CD14-positive monocyte (primary cell): ENCODE data around the gene SPAG16. TPM values are rescaled to one million over a fixed set of nuclear protein-coding genes. Genes with fewer than 3 reads are reported as not detected.

Experiments used
- DNase-seq, 3 donors: peaks; one replicate each; pipeline ENCODE4 v3.0.0-alpha.2; 2011 to 2022
- H2AFZ ChIP-seq: 2 replicates; pipeline ENCODE4 v1.6.0; 2012; ENCODE audit warnings: mild to moderate bottlenecking, low read depth, low read length, inconsistent platforms; ENCODE audit not compliant: insufficient read depth, poor library complexity, severe bottlenecking
- H3K27ac ChIP-seq, 2 donors: 1 replicate in 1 of 2; 2 replicates in 1 of 2; pipeline ENCODE4 v1.5.1; 2012 to 2013; ENCODE audit warnings: low read length in 2 of 2, control low read depth in 1 of 2, inconsistent platforms in 1 of 2, low read depth in 1 of 2, mild to moderate bottlenecking in 1 of 2
- H3K27me3 ChIP-seq, 2 donors: one replicate each; pipeline versions ENCODE4 v1.6.0 to v1.6.1; 2011 to 2013; ENCODE audit warnings: low read length in 2 of 2; ENCODE audit not compliant: control insufficient read depth in 2 of 2, insufficient read depth in 2 of 2
- H3K36me3 ChIP-seq, 2 donors: replicated peaks in 1 of 2; 1 replicate in 1 of 2; 2 replicates in 1 of 2; pipeline versions ENCODE4 v1.5.1 to v1.6.1; 2012 to 2013; ENCODE audit warnings: low read length in 2 of 2, control low read depth in 1 of 2, inconsistent platforms in 1 of 2, mild to moderate bottlenecking in 1 of 2; ENCODE audit not compliant: insufficient read depth in 2 of 2, control insufficient read depth in 1 of 2
- H3K4me1 ChIP-seq, 2 donors: 1 replicate in 1 of 2; 2 replicates in 1 of 2; pipeline versions ENCODE4 v1.5.1 to v1.6.1; 2012 to 2013; ENCODE audit warnings: low read length in 2 of 2, control low read depth in 1 of 2, inconsistent platforms in 1 of 2, mild to moderate bottlenecking in 1 of 2, moderate library complexity in 1 of 2; ENCODE audit not compliant: insufficient read depth in 2 of 2, control insufficient read depth in 1 of 2
- H3K4me2 ChIP-seq: replicated peaks from 2 replicates; pipeline ENCODE3; 2012; ENCODE audit warnings: low read length, moderate library complexity, mild to moderate bottlenecking; ENCODE audit not compliant: poor library complexity, severe bottlenecking; ENCODE audit errors: extremely low read depth
- H3K4me3 ChIP-seq, 3 experiments: fragments of 200-600 bp in 1 of 3; sonication (generic) in 1 of 3; replicated peaks in 1 of 3; 1 replicate in 2 of 3; 2 replicates in 1 of 3; pipeline ENCODE4 v1.5.1; 2011 to 2013; ENCODE audit warnings: low read length in 3 of 3, mild to moderate bottlenecking in 3 of 3, control low read depth in 2 of 3, low read depth in 2 of 3, inconsistent platforms in 1 of 3, moderate library complexity in 1 of 3
- H3K79me2 ChIP-seq: 2 replicates; pipeline ENCODE4 v1.6.0; 2012; ENCODE audit warnings: mild to moderate bottlenecking, control low read depth, inconsistent platforms, low read length, moderate library complexity; ENCODE audit not compliant: insufficient read depth
- H3K9ac ChIP-seq: 2 replicates; pipeline ENCODE4 v1.6.0; 2017; ENCODE audit warnings: low read length, mild to moderate bottlenecking; ENCODE audit not compliant: insufficient read depth, poor library complexity, severe bottlenecking
- H3K9me3 ChIP-seq, 2 donors: replicated peaks in 1 of 2; 1 replicate in 1 of 2; 2 replicates in 1 of 2; pipeline versions ENCODE4 v1.5.1 to v1.6.1; 2012 to 2013; ENCODE audit warnings: low read length in 2 of 2, control low read depth in 1 of 2; ENCODE audit not compliant: control insufficient read depth in 1 of 2, insufficient read depth in 1 of 2
- H4K20me1 ChIP-seq: 2 replicates; pipeline ENCODE4 v1.6.0; 2012; ENCODE audit warnings: mild to moderate bottlenecking, low read length, control low read depth, moderate library complexity; ENCODE audit not compliant: insufficient read depth
- H3K27ac Mint-ChIP-seq, 7 donors: one replicate each; pipeline ENCODE4 v1.8.0; 2020; ENCODE audit warnings: mild to moderate bottlenecking in 7 of 7, mixed read lengths in 7 of 7, moderate library complexity in 6 of 7, inconsistent platforms in 2 of 7
- H3K27me3 Mint-ChIP-seq, 3 donors: one replicate each; pipeline ENCODE4 v1.8.0; 2021 to 2022; ENCODE audit warnings: low read depth in 3 of 3, mild to moderate bottlenecking in 3 of 3, mixed read lengths in 3 of 3, moderate library complexity in 3 of 3, inconsistent platforms in 1 of 3
- H3K36me3 Mint-ChIP-seq, 2 donors: one replicate each; pipeline ENCODE4 v1.8.0; 2020; ENCODE audit warnings: mixed read lengths in 2 of 2, inconsistent platforms in 1 of 2, mild to moderate bottlenecking in 1 of 2
- H3K4me1 Mint-ChIP-seq: one replicate; pipeline ENCODE4 v1.8.0; 2020; ENCODE audit warnings: mild to moderate bottlenecking, mixed read lengths
- H3K4me3 Mint-ChIP-seq, 2 donors: one replicate each; pipeline ENCODE4 v1.8.0; 2020; ENCODE audit warnings: mild to moderate bottlenecking in 2 of 2, mixed read lengths in 2 of 2, moderate library complexity in 1 of 2
- H3K9me3 Mint-ChIP-seq, 7 donors: one replicate each; pipeline ENCODE4 v1.8.0; 2020 to 2022; ENCODE audit warnings: mixed read lengths in 7 of 7, mild to moderate bottlenecking in 6 of 7, moderate library complexity in 6 of 7, inconsistent platforms in 2 of 7
- CTCF ChIP-seq: fragments of 200-600 bp; IDR thresholded peaks from one replicate; pipeline ENCODE4 v1.8.0; 2022; ENCODE audit warnings: antibody characterized with exemption, mild to moderate bottlenecking
- WGBS: methylation state at CpG from one replicate; pipeline ENCODE4 v1.1.5; 2013; ENCODE audit warnings: missing lambda C conversion rate; ENCODE audit not compliant: insufficient coverage; 5-methylcytosine and 5-hydroxymethylcytosine counted together
- intact Hi-C, 2 donors: fragments of 100-400 bp; cut with micrococcal nuclease; formaldehyde crosslinking; loops; one replicate each; pipeline versions ENCODE4 v1.15.0 to v1.15.1; 2023
- polyA plus RNA-seq, 3 donors: library from polyadenylated mRNA; depleted of rRNA in 1 of 3; unstranded in 2 of 3; stranded (reverse) in 1 of 3; fragments of 300-500 nt in 2 of 3; fragments of >200 nt in 1 of 3; fragmentation: Illumina TruSeq in 2 of 3; gene quantifications; 1 replicate in 2 of 3; 2 replicates in 1 of 3; pipeline ENCODE4 v1.2.3, GENCODE V29; 2012 to 2021

Gene SPAG16
- polyA plus RNA-seq, 3 donors = 0.12 to 0.30 TPM; not detected in 1

- H2AFZ ChIP-seq = no peak overlapping the region
- Mint-ChIP-seq H3K36me3 (no peaks in the 10 kb centered on the region), H3K4me3 (no peak overlapping the region), H3K27me3 (no peaks in the 10 kb centered on the region), H3K4me1 (no peaks in the 10 kb centered on the region), H3K27ac (peak overlapping the region in 1 of 7 donors; percentile 10), H3K9me3 (peaks cover 0 to 5% (median 3%) of the 10 kb centered on the region in 7 donors)
- no peaks in the 10 kb centered on the region for H3K4me1 ChIP-seq
- H4K20me1 ChIP-seq = no peaks in the 10 kb centered on the region
- no peaks in the 10 kb centered on the region for H3K27me3 ChIP-seq
- H3K9ac ChIP-seq = no peak overlapping the region
- no peak overlapping the region for H3K27ac ChIP-seq
- 71% methylated on average over 2 of the region's 4 CpGs for WGBS
- H3K79me2 ChIP-seq = no peaks in the 10 kb centered on the region
- intact Hi-C loops = no loop called here
- no peak for TF ChIP-seq CTCF
- no peaks in the 10 kb centered on the region for H3K36me3 ChIP-seq
- H3K4me3 ChIP-seq = no peak overlapping the region
- DNase-seq = no peak
- no peak overlapping the region for H3K4me2 ChIP-seq
- peaks cover 0 to 3% of the 10 kb centered on the region in 2 donors for H3K9me3 ChIP-seq
Measured at GRCh38 chr2:213848631-213849030, 564.4 kb downstream of the SPAG16 start.

GRCh38 chr2:213861638-213862037 lies 577.4 kb downstream of the SPAG16 start:
- Mint-ChIP-seq H3K4me3 (no peak overlapping the region), H3K9me3 (peaks cover 0 to 6% (median 2%) of the 10 kb centered on the region in 7 donors), H3K36me3 (no peaks in the 10 kb centered on the region), H3K27me3 (no peaks in the 10 kb centered on the region), H3K4me1 (no peaks in the 10 kb centered on the region), H3K27ac (no peak overlapping the region)
- no peak for DNase-seq
- no peaks in the 10 kb centered on the region for H3K79me2 ChIP-seq
- intact Hi-C loops = no loop called here
- H4K20me1 ChIP-seq = no peaks in the 10 kb centered on the region
- TF ChIP-seq CTCF = no peak
- no peak overlapping the region for H3K4me3 ChIP-seq
- H2AFZ ChIP-seq = no peak overlapping the region
- H3K4me1 ChIP-seq = no peaks in the 10 kb centered on the region
- no peak overlapping the region for H3K9ac ChIP-seq
- H3K27me3 ChIP-seq = no peaks in the 10 kb centered on the region
- no peaks in the 10 kb centered on the region for H3K36me3 ChIP-seq
- H3K9me3 ChIP-seq = peaks cover 0 to 4% of the 10 kb centered on the region in 2 donors
- no peak overlapping the region for H3K27ac ChIP-seq
- H3K4me2 ChIP-seq = no peak overlapping the region
